ENCODE measurements around the gene SYS1.

SYS1 gene

DNA sequence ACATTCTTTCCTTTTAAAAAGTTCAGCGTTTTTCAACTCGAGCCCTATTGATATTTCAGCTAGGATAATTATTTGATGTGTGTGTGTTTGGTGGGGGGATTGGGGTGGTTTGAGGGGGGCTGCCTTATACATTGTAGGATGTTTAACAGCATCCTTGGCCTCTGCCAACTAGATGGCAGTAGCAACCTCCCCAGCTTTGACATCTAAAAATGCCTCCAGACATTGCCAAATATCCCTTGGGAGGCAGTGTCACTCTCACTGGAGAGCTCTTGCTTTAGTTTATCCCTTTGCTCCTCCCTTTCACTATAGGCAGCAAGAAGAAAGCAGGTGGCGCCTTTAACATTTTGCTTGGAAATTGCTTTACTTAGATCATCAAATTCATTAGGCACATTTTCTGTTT lies 29.8 kb downstream of the SYS1 start:
- TF ChIP-seq, protein P1, sequence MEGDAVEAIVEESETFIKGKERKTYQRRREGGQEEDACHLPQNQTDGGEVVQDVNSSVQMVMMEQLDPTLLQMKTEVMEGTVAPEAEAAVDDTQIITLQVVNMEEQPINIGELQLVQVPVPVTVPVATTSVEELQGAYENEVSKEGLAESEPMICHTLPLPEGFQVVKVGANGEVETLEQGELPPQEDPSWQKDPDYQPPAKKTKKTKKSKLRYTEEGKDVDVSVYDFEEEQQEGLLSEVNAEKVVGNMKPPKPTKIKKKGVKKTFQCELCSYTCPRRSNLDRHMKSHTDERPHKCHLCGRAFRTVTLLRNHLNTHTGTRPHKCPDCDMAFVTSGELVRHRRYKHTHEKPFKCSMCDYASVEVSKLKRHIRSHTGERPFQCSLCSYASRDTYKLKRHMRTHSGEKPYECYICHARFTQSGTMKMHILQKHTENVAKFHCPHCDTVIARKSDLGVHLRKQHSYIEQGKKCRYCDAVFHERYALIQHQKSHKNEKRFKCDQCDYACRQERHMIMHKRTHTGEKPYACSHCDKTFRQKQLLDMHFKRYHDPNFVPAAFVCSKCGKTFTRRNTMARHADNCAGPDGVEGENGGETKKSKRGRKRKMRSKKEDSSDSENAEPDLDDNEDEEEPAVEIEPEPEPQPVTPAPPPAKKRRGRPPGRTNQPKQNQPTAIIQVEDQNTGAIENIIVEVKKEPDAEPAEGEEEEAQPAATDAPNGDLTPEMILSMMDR (IDR thresholded peaks at IDR 0.05): no peak
- no peak for TF ChIP-seq ZFX (IDR thresholded peaks at IDR 0.05; ENCODE audit: borderline replicate concordance)
- no peak overlapping the region for H3K27ac ChIP-seq

DNA sequence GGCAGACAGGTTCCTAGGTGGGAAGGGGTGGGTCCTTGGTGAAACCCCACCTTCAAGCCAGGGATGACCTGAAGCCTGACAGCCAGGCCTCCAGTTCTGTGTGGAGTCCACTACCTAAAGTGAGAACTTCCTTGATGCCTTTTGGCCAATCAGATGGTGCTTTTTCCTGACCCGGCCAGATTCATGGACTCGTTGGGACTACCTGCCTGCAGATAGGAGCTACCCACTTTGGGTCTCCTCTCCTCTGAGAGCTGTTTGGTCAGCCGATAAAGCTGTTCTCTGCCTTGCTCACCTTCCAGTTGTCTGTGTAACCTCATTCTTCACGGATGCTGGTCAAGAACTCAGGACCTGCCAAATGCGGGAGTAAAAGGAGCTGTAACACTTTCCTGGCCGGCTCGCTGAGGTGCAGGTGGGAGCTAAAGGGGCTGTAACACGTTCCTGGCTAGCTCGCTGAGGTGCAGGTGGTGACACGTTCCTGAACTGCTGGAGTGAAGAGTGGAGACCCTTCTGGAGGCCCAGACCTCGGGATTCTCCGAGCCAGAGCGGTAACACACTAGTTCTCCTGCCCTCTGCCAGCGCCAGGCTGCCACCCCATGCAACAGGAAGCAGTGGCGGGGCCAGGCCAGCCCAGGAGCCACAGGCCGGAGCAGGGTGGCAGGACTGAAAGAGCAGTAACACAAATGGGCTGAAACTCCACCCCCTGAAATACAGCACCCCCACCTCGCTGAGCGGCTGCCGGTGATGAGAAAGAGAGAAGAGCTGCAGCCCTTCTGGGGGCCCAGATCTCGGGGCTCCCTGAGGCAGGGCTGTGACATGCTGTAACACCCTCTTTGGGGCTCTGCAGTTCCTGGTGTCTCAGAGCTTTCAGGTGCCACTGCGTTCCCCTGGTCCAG lies 31.5 kb downstream of the SYS1 start:
- H3K27ac ChIP-seq: no peak overlapping the region
- TF ChIP-seq, protein P1 (IDR thresholded peaks at IDR 0.05): no peak
- TF ChIP-seq ZFX (IDR thresholded peaks at IDR 0.05; ENCODE audit: borderline replicate concordance): no peak

DNA sequence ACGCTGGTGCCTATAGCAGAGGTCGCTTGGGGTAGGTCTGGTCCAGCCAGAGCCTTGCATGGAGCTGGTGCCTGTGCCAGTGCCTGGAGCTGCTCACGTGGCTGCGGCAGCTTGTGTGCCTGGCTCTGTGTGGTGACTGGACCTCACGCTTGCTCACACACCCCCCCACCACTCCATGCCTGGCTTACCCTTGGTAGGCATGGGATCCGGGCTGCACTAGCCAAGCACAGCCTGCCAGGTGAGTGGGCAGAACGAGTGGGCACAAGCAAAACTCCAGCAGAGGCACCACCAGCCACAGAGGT lies 32.1 kb downstream of the SYS1 start:
- TF ChIP-seq, protein P1 (IDR thresholded peaks at IDR 0.05): no peak
- no peak for TF ChIP-seq ZFX (IDR thresholded peaks at IDR 0.05; ENCODE audit: borderline replicate concordance)
- no peak overlapping the region for H3K27ac ChIP-seq

DNA sequence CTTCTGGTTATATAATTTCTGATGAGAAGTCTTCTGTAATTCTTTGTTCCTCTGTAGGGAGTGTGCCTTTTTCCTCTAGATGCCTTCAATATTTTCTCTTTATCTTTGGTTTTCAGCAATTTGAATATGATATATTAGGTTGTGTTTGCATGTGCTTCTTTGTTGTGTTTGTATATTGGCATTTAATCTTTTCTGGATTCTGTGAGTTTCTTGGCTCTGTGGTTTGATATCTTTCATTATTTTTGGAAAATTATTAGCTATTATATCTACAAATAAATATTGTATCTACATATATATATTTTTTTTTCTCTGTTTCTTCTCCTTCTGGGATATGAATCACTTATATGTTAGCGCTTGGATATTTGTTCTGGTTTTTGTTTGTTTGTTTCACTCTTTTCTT lies 36.1 kb downstream of the SYS1 start:
- no peak overlapping the region for H3K27ac ChIP-seq
- TF ChIP-seq ZFX (IDR thresholded peaks at IDR 0.05; ENCODE audit: borderline replicate concordance): no peak
- TF ChIP-seq, protein P1 (IDR thresholded peaks at IDR 0.05): no peak

DNA sequence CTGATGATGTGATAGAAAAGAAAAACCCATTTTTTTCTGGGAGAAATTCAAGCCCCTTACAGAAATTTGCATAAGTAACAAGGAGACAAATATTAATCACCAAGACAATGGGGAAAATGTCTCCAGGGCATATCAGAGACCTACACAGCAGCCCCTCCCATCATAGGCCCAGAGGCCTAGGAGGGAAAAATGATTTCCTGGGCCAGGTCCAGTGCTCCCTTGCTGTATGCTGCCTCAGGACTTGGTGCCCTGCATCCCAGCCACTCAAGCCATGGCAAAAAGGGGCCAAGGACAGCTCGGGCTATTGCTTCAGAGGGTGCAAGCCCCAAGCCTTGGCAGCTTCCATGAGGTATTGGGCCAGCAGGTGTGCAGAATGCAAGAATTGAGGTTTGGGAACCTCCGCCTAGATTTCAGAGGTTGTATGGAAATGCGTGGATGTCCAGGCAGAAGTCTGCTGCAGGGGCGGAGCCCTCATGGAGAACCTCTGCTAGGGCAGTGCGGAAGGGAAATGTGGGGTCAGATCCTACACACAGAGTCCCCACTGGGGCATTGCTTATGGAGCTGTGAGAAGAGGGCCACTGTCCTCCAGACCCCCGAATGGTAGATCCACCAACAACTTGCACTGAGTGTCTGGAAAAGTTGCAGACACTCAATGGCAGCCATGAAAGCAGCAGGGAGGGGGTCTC lies 37.5 kb downstream of the SYS1 start:
- H3K27ac ChIP-seq: no peak overlapping the region
- no peak for TF ChIP-seq ZFX (IDR thresholded peaks at IDR 0.05; ENCODE audit: borderline replicate concordance)
- TF ChIP-seq, protein P1 (IDR thresholded peaks at IDR 0.05): no peak

DNA sequence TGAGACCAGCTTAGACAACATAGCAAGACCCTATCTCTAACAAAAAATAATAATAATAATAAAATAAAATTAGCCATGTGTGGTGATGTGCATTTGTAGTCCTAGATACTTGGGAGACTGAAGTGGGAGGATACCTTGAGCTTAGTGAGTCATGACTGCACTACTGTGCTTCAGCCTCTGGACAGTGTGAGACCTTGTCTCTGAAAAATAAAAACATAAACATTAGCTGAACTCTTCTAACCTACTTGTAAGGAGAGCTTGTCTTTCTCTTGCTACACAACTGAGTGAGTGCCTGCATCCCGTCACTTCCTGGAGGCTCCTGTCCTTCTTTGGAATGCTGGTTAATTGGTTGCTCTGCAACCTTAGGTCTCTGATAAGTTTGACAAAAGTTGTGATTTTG lies 40.0 kb downstream of the SYS1 start:
- TF ChIP-seq, protein P1 (IDR thresholded peaks at IDR 0.05): no peak
- TF ChIP-seq ZFX (IDR thresholded peaks at IDR 0.05; ENCODE audit: borderline replicate concordance): no peak

DNA sequence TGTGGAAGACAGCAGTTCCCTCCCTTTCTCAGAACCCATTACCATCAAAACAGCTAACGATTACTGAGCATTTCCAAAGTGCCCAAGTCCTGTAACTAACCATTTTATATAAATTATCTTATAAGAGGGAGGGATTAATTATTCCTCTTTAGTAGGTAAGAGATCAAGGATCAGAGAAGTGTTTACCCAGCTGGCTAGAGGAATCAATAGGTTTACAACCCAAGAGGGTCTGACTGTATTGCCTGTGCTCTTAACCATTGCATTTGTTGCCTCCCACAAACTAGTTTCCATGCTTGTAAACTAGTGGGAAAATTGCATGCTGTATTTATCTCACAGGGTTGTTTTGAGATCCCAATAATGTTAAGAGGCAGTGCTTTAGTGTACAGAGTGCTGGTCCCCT lies 41.5 kb downstream of the SYS1 start:
- TF ChIP-seq, protein P1 (IDR thresholded peaks at IDR 0.05): no peak
- no peak for TF ChIP-seq ZFX (IDR thresholded peaks at IDR 0.05; ENCODE audit: borderline replicate concordance)
- no peak overlapping the region for H3K27ac ChIP-seq

More for the DNA sequence above, 40.0 kb downstream of the SYS1 start:
- H3K27ac ChIP-seq: no peak overlapping the region

All from 22Rv1 (cell line).